A673 (cell line): ENCODE data around the gene TNFSF8. TPM values are rescaled to one million over a fixed set of nuclear protein-coding genes. Genes with fewer than 3 reads are reported as not detected.

ENCODE experiments used
- BruUV-seq: library from RNA; stranded (reverse); fragments of 400-500 nt; replicated peaks from 2 replicates; lab custom pipeline; 2021; lab: Mats Ljungman, UMichigan
- CTCF ChIA-PET: fragments of 300-600 bp; sonication (Branson Sonifier 250); formaldehyde crosslinking; loops from one replicate; lab custom pipeline; 2022; ENCODE audit warnings: antibody characterized with exemption; lab: Charles Lee
- POLR2A ChIA-PET: fragments of 300-600 bp; sonication (Branson Sonifier 250); formaldehyde crosslinking; loops from one replicate; lab custom pipeline; 2022; ENCODE audit warnings: antibody characterized with exemption; ENCODE audit not compliant: low non-redundant PET; lab: Charles Lee
- DNase-seq: peaks from one replicate; pipeline ENCODE4 v3.0.0-alpha.2; 2015; ENCODE audit warnings: low spot score
- H3K27ac ChIP-seq: fragments of 200-600 bp; sonication (generic); 2 replicates; pipeline ENCODE4 v1.5.1; 2016; ENCODE audit warnings: mixed run types, low read depth, mild to moderate bottlenecking, mixed read lengths, antibody characterized with exemption, low read length; ENCODE audit not compliant: poor library complexity, severe bottlenecking
- H3K27me3 ChIP-seq: fragments of 200-600 bp; sonication (generic); replicated peaks from 2 replicates; pipeline ENCODE4 v1.6.1; 2017; ENCODE audit warnings: mixed run types, low read depth, mild to moderate bottlenecking, mixed read lengths, antibody characterized with exemption, low read length; ENCODE audit not compliant: insufficient read depth, poor library complexity
- H3K36me3 ChIP-seq: fragments of 200-600 bp; sonication (generic); 2 replicates; pipeline ENCODE4 v1.6.1; 2016; ENCODE audit warnings: mixed run types, mild to moderate bottlenecking, mixed read lengths, antibody characterized with exemption, low read length; ENCODE audit not compliant: insufficient read depth, poor library complexity, severe bottlenecking
- H3K4me1 ChIP-seq: fragments of 200-600 bp; sonication (generic); 2 replicates; pipeline ENCODE4 v1.6.1; 2017; ENCODE audit warnings: mixed run types, mild to moderate bottlenecking, mixed read lengths, antibody characterized with exemption, low read length; ENCODE audit not compliant: insufficient read depth, poor library complexity, severe bottlenecking
- H3K4me3 ChIP-seq: fragments of 200-600 bp; sonication (generic); 2 replicates; pipeline ENCODE4 v1.5.1; 2016; ENCODE audit warnings: low read depth, mixed run types, mild to moderate bottlenecking, mixed read lengths, low read length; ENCODE audit not compliant: poor library complexity, severe bottlenecking
- H3K9me3 ChIP-seq: fragments of 200-600 bp; sonication (generic); 2 replicates; pipeline ENCODE4 v1.6.1; 2016; ENCODE audit warnings: mixed run types, low read depth, mild to moderate bottlenecking, mixed read lengths, antibody characterized with exemption, low read length; ENCODE audit not compliant: poor library complexity, severe bottlenecking
- CTCF ChIP-seq: fragments of 300-800, 200-600 bp; sonication (generic); conservative IDR thresholded peaks from 2 replicates; pipeline ENCODE4 v1.5.1; 2017; ENCODE audit warnings: low read depth, mild to moderate bottlenecking, antibody characterized with exemption, low read length, moderate library complexity, mixed read lengths
- EZH2 ChIP-seq: fragments of 200-600 bp; sonication (generic); IDR thresholded peaks from 2 replicates; pipeline ENCODE4 v1.6.1; 2017; ENCODE audit warnings: borderline replicate concordance, low read depth, mild to moderate bottlenecking, mixed read lengths, antibody characterized with exemption, low read length; ENCODE audit not compliant: poor library complexity, severe bottlenecking
- intact Hi-C: fragments of 100-400 bp; cut with micrococcal nuclease; formaldehyde crosslinking; loops from one replicate; pipeline ENCODE4 v1.10.0; 2022; ENCODE audit not compliant: unreplicated experiment
- total RNA-seq: library from RNA; stranded (reverse); gene quantifications from 2 replicates; pipeline ENCODE4 v1.2.3, GENCODE V29; 2021

Gene TNFSF8
- total RNA-seq, 1 experiment from 2014 or later: not detected

GRCh38 chr9:114925039-114925438 is 5.4 kb downstream of the TNFSF8 start:
- Histone ChIP-seq H3K4me1 (no peaks in the 10 kb centered on the region), H3K9me3 (no peaks in the 10 kb centered on the region), H3K36me3 (no peaks in the 10 kb centered on the region), H3K27me3 (no peaks in the 10 kb centered on the region), H3K4me3 (no peak overlapping the region), H3K27ac (no peak overlapping the region)
- no peak for TF ChIP-seq EZH2
- no peak for TF ChIP-seq CTCF
- no peak for DNase-seq
- intact Hi-C loops: no loop called here
- ChIA-PET POLR2A (no interaction called here), CTCF (no interaction called here)
- BruUV-seq: no TSS peak

GRCh38 chr9:114924327-114924726 is 6.1 kb downstream of the TNFSF8 start:
- intact Hi-C loops: no loop called here
- Histone ChIP-seq H3K9me3 (no peaks in the 10 kb centered on the region), H3K36me3 (no peaks in the 10 kb centered on the region), H3K4me3 (no peak overlapping the region), H3K4me1 (no peaks in the 10 kb centered on the region), H3K27ac (no peak overlapping the region), H3K27me3 (no peaks in the 10 kb centered on the region)
- CTCF ChIA-PET: no interaction called here
- no peak for DNase-seq
- TF ChIP-seq CTCF (no peak), EZH2 (no peak)
- no TSS peak for BruUV-seq
- POLR2A ChIA-PET: interaction anchor here (0.5 kb wide), 1 partner anchor 20 kb away, joined by 5 read pairs; no protein-coding TSS in a partner anchor

GRCh38 chr9:114923918-114924317 is 6.5 kb downstream of the TNFSF8 start:
- H3K4me1 ChIP-seq: no peaks in the 10 kb centered on the region
- no TSS peak for BruUV-seq
- TF ChIP-seq CTCF: no peak
- no peak for TF ChIP-seq EZH2
- H3K4me3 ChIP-seq: no peak overlapping the region
- no peak for DNase-seq
- no peaks in the 10 kb centered on the region for H3K9me3 ChIP-seq
- CTCF ChIA-PET: no interaction called here
- H3K36me3 ChIP-seq: no peaks in the 10 kb centered on the region
- POLR2A ChIA-PET: interaction anchor here (0.5 kb wide), 1 partner anchor 20 kb away, joined by 5 read pairs; no protein-coding TSS in a partner anchor
- intact Hi-C loops: no loop called here
- no peak overlapping the region for H3K27ac ChIP-seq
- no peaks in the 10 kb centered on the region for H3K27me3 ChIP-seq
